K562 (cell line): ENCODE results near the gene CD74. TPM values are rescaled to one million over a fixed set of nuclear protein-coding genes. Genes with fewer than 3 reads are reported as not detected.

ENCODE experiments used
- BHLHE40 ChIP-seq: IDR thresholded peaks from 2 replicates; pipeline ENCODE4 v1.6.1; 2011; ENCODE audit warnings: low read length, improper control_type of control experiment
- BMI1 ChIP-seq: fragments of 150-350 bp; IDR thresholded peaks from 2 replicates; pipeline ENCODE4 v1.6.1; 2014; ENCODE audit warnings: low read length
- E4F1 ChIP-seq: fragments of 250-450 bp; sonication (Bioruptor Pico); IDR thresholded peaks from 2 replicates; pipeline ENCODE4 v1.5.0; 2021; ENCODE audit warnings: mild to moderate bottlenecking, borderline replicate concordance
- EP300 ChIP-seq: IDR thresholded peaks from 2 replicates; pipeline ENCODE4 v1.6.1; 2012; ENCODE audit warnings: low read length, improper control_type of control experiment
- ETV5 ChIP-seq: sonication (generic); formaldehyde crosslinking; IDR thresholded peaks from 2 replicates; pipeline ENCODE4 v1.4.0; 2020; ENCODE audit warnings: low read depth, mild to moderate bottlenecking, missing genetic modification reagents
- HINFP ChIP-seq: fragments of 450-650 bp; conservative IDR thresholded peaks from 2 replicates; pipeline ENCODE4 v1.6.1; 2016; ENCODE audit warnings: missing genetic modification characterization, low read depth, mild to moderate bottlenecking, control low read depth, missing compliant biosample characterization
- HMGN3 ChIP-seq: IDR thresholded peaks from 2 replicates; pipeline ENCODE4 v1.6.1; 2011; ENCODE audit warnings: borderline replicate concordance, low read depth, mild to moderate bottlenecking, mixed read lengths, low read length; ENCODE audit not compliant: insufficient read length; ENCODE audit errors: extremely low read depth
- NRF1 ChIP-seq, 2 experiments: fragments of 450-650 bp; IDR thresholded peaks in 1 of 2; conservative IDR thresholded peaks in 1 of 2; 2 replicates each; pipeline ENCODE4 v1.6.1; 2014; ENCODE audit warnings: mild to moderate bottlenecking in 2 of 2
- PML ChIP-seq: IDR thresholded peaks from 2 replicates; pipeline ENCODE4 v1.6.1; 2012; ENCODE audit warnings: low read length, inconsistent platforms
- POLR2AphosphoS2 ChIP-seq: IDR thresholded peaks from 2 replicates; pipeline ENCODE4 v1.6.1; 2012; ENCODE audit warnings: low read length, improper control_type of control experiment
- TCF15 ChIP-seq: fragments of 250-450 bp; sonication (Bioruptor Pico); IDR thresholded peaks from 2 replicates; pipeline ENCODE4 v1.8.0; 2022; ENCODE audit warnings: moderate library complexity, mild to moderate bottlenecking, inconsistent platforms
- XRCC4 ChIP-seq: IDR thresholded peaks from one replicate; pipeline ENCODE4 v1.6.1; 2011; ENCODE audit not compliant: insufficient read depth, insufficient read length; ENCODE audit errors: extremely low read depth
- ZHX1 ChIP-seq: fragments of 150-350 bp; conservative IDR thresholded peaks from 2 replicates; pipeline ENCODE4 v1.6.1; 2014; ENCODE audit warnings: low read length
- ZNF134 ChIP-seq: fragments of 250-450 bp; sonication (Bioruptor Pico); conservative IDR thresholded peaks from 2 replicates; pipeline ENCODE4 v1.4.0; 2020
- ZNF274 ChIP-seq: IDR thresholded peaks from 2 replicates; pipeline ENCODE4 v1.6.1; 2011; ENCODE audit warnings: low read depth, mild to moderate bottlenecking, low read length, moderate library complexity, borderline replicate concordance
- ZNF354B ChIP-seq: fragments of 250-450 bp; sonication (Bioruptor Pico); IDR thresholded peaks from 2 replicates; pipeline ENCODE4 v1.4.0; 2020
- ZNF444 ChIP-seq: fragments of 250-450 bp; sonication (Bioruptor Pico); IDR thresholded peaks from 2 replicates; pipeline ENCODE4 v1.4.0; 2020; ENCODE audit warnings: mild to moderate bottlenecking, moderate library complexity
- ZNF57 ChIP-seq: fragments of 450-650 bp; formaldehyde crosslinking; IDR thresholded peaks from 2 replicates; pipeline ENCODE4 v1.4.0; 2020; ENCODE audit warnings: mild to moderate bottlenecking, moderate library complexity
- ZNF699 ChIP-seq: fragments of 250-450 bp; sonication (Bioruptor Pico); IDR thresholded peaks from 2 replicates; pipeline ENCODE4 v1.8.0; 2021; ENCODE audit warnings: mild to moderate bottlenecking, moderate library complexity; ENCODE audit not compliant: insufficient replicate concordance
- polyA plus RNA-seq, 8 experiments: library from polyadenylated mRNA; depleted of rRNA in 4 of 8; stranded (reverse) in 5 of 8; unstranded in 3 of 8; fragments of >200 nt; fragmentation: Nextera tagmentation in 2 of 8; fragmentation: Illumina TruSeq in 1 of 8; extraction: Ambion mirVana in 2 of 8; extraction: Trizol in 1 of 8; gene quantifications; 2 replicates each; pipeline versions ENCODE4 v1.2.1 to v1.2.3, GENCODE V29; 2011 to 2014; ENCODE audit warnings: inconsistent platforms in 1 of 8, missing spikeins in 1 of 8
- total RNA-seq, 7 experiments: library from RNA; depleted of rRNA in 6 of 7; stranded (reverse); fragments of >200 nt in 6 of 7; fragmentation: Illumina TruSeq in 2 of 7; extraction: Trizol in 2 of 7; gene quantifications; 2 replicates each; pipeline versions ENCODE4 v1.2.1 to v1.2.3, GENCODE V29; 2011 to 2021; ENCODE audit warnings: low replicate concordance in 1 of 7

Gene CD74
- total and polyA plus RNA-seq, 9 of the 15 experiments (the other 6 are each of a cell fraction or from before 2014, with no cell fraction given) = 0.07 to 4.8 (median 0.32) TPM

- TF ChIP-seq ZHX1 (no peak), PML (no peak), E4F1 (no peak), HINFP (no peak), ZNF274 (no peak), ZNF134 (CRISPR knock-in tag) (no peak), NRF1 (conservative IDR thresholded peaks at IDR 0.05 in 1 of 2, IDR thresholded peaks at IDR 0.05 in 1 of 2) (peak in 1 of 2 experiments; percentile 60; a peak in 3 of 4 replicates), ZNF57 (CRISPR knock-in tag) (no peak), ZNF354B (CRISPR knock-in tag) (no peak), ETV5 (CRISPR knock-in tag) (no peak), XRCC4 (no peak), HMGN3 (no peak), TCF15 (no peak), BMI1 (no peak), ZNF444 (CRISPR knock-in tag) (no peak), ZNF699 (CRISPR knock-in tag) (no peak), EP300 (no peak), BHLHE40 (no peak), POLR2AphosphoS2 (no peak)
Observed at GRCh38 chr5:150428106-150428876, 15.6 kb upstream of the CD74 start (continued).
